WTC11 (cell line): ENCODE results near the gene LDLRAD3. TPM values are rescaled to one million over a fixed set of nuclear protein-coding genes. Genes with fewer than 3 reads are reported as not detected.

Experiments
- ATAC-seq: fragments of 200-7000 bp; cut with Tn5 transposase; 2 replicates; pipeline ENCODE4 v1.10.0; 2021; ENCODE audit warnings: mild to moderate bottlenecking, moderate library complexity
- CTCF ChIA-PET: fragments of 300-600 bp; sonication (Branson Sonifier 250); formaldehyde crosslinking; loops from one replicate; lab custom pipeline; 2021; ENCODE audit warnings: antibody characterized with exemption; lab: Charles Lee
- POLR2A ChIA-PET: fragments of 350-600 bp; sonication (Branson Sonifier 250); formaldehyde crosslinking; loops from one replicate; lab custom pipeline; 2021; ENCODE audit warnings: antibody characterized with exemption; lab: Charles Lee
- DNase-seq: peaks from one replicate; pipeline ENCODE4 v3.0.0; 2021; ENCODE audit warnings: low spot score
- H3K27ac Mint-ChIP-seq: 2 replicates; pipeline ENCODE4 v1.8.0; 2021; ENCODE audit warnings: mixed read lengths
- H3K27me3 Mint-ChIP-seq: 2 replicates; pipeline ENCODE4 v1.8.0; 2021; ENCODE audit warnings: low read depth, mild to moderate bottlenecking, moderate library complexity, mixed read lengths
- H3K36me3 Mint-ChIP-seq: 2 replicates; pipeline ENCODE4 v1.8.0; 2021; ENCODE audit warnings: mixed read lengths
- H3K4me1 Mint-ChIP-seq: 2 replicates; pipeline ENCODE4 v1.8.0; 2022; ENCODE audit warnings: mixed read lengths
- H3K4me3 Mint-ChIP-seq: 2 replicates; pipeline ENCODE4 v1.8.0; 2021; ENCODE audit warnings: mild to moderate bottlenecking, moderate library complexity, mixed read lengths
- H3K9me3 Mint-ChIP-seq: 2 replicates; pipeline ENCODE4 v1.8.0; 2021; ENCODE audit warnings: mixed read lengths
- CREM ChIP-seq: sonication (generic); formaldehyde crosslinking; IDR thresholded peaks from 2 replicates; pipeline ENCODE4 v1.8.1; 2022; ENCODE audit warnings: mild to moderate bottlenecking, missing genetic modification reagents, moderate library complexity
- E2F5 ChIP-seq: sonication (generic); formaldehyde crosslinking; IDR thresholded peaks from 2 replicates; pipeline ENCODE4 v1.8.1; 2022; ENCODE audit warnings: mild to moderate bottlenecking, moderate library complexity, missing genetic modification reagents
- EMX1 ChIP-seq: fragments of 250-450 bp; sonication (Bioruptor Pico); IDR thresholded peaks from 2 replicates; pipeline ENCODE4 v1.8.0; 2021; ENCODE audit warnings: mild to moderate bottlenecking
- FOXJ3 ChIP-seq: sonication (generic); formaldehyde crosslinking; IDR thresholded peaks from 2 replicates; pipeline ENCODE4 v1.9.0; 2021; ENCODE audit warnings: missing genetic modification reagents, mild to moderate bottlenecking, borderline replicate concordance
- FOXP1 ChIP-seq: sonication (generic); formaldehyde crosslinking; IDR thresholded peaks from 2 replicates; pipeline ENCODE4 v1.8.0; 2022; ENCODE audit warnings: missing genetic modification reagents, mild to moderate bottlenecking, moderate library complexity, borderline replicate concordance
- IRF1 ChIP-seq: sonication (generic); formaldehyde crosslinking; IDR thresholded peaks from 2 replicates; pipeline ENCODE4 v1.8.0; 2023; ENCODE audit warnings: missing genetic modification reagents
- NR1H2 ChIP-seq: sonication (generic); formaldehyde crosslinking; IDR thresholded peaks from 2 replicates; pipeline ENCODE4 v1.9.0; 2021; ENCODE audit warnings: mild to moderate bottlenecking, moderate library complexity, missing genetic modification reagents
- NR3C1 ChIP-seq: sonication (generic); formaldehyde crosslinking; conservative IDR thresholded peaks from 2 replicates; pipeline ENCODE4 v1.8.1; 2023; ENCODE audit warnings: low read depth, mild to moderate bottlenecking, missing genetic modification reagents
- PRRX2 ChIP-seq: fragments of 250-450 bp; sonication (Bioruptor Pico); IDR thresholded peaks from 2 replicates; pipeline ENCODE4 v1.8.0; 2021; ENCODE audit warnings: mild to moderate bottlenecking
- SMAD4 ChIP-seq: sonication (generic); formaldehyde crosslinking; IDR thresholded peaks from 2 replicates; pipeline ENCODE4 v1.8.0; 2022; ENCODE audit warnings: mild to moderate bottlenecking, missing genetic modification reagents
- TCF7 ChIP-seq: sonication (generic); formaldehyde crosslinking; IDR thresholded peaks from 2 replicates; pipeline ENCODE4 v1.8.0; 2022; ENCODE audit warnings: mild to moderate bottlenecking, low read depth, missing genetic modification reagents, moderate library complexity
- TP53 ChIP-seq: sonication (generic); formaldehyde crosslinking; IDR thresholded peaks from 2 replicates; pipeline ENCODE4 v1.8.1; 2023; ENCODE audit warnings: mild to moderate bottlenecking, missing genetic modification reagents
- ZBTB21 ChIP-seq: sonication (generic); formaldehyde crosslinking; IDR thresholded peaks from 2 replicates; pipeline ENCODE4 v1.8.1; 2023; ENCODE audit warnings: mild to moderate bottlenecking, missing genetic modification reagents, borderline replicate concordance
- ZBTB43 ChIP-seq: sonication (generic); formaldehyde crosslinking; IDR thresholded peaks from 2 replicates; pipeline ENCODE4 v1.8.1; 2023; ENCODE audit warnings: mild to moderate bottlenecking, missing genetic modification reagents
- ZNF317 ChIP-seq: sonication (generic); formaldehyde crosslinking; IDR thresholded peaks from 2 replicates; pipeline ENCODE4 v1.8.1; 2023; ENCODE audit warnings: low read depth, mild to moderate bottlenecking, moderate library complexity, missing genetic modification reagents, borderline replicate concordance
- ZNF396 ChIP-seq: fragments of 250-450 bp; sonication (Bioruptor Pico); IDR thresholded peaks from 2 replicates; pipeline ENCODE4 v1.8.0; 2021; ENCODE audit warnings: mild to moderate bottlenecking, moderate library complexity, borderline replicate concordance
- ZNF423 ChIP-seq: fragments of 250-450 bp; sonication (Bioruptor Pico); IDR thresholded peaks from 2 replicates; pipeline ENCODE4 v2.1.2; 2022; ENCODE audit warnings: mild to moderate bottlenecking, moderate library complexity
- ZNF425 ChIP-seq: fragments of 250-450 bp; sonication (Bioruptor Pico); conservative IDR thresholded peaks from 2 replicates; pipeline ENCODE4 v1.9.0; 2021; ENCODE audit warnings: mild to moderate bottlenecking
- total RNA-seq: library from RNA; stranded (reverse); gene quantifications from 3 replicates; pipeline ENCODE4 v1.2.3, GENCODE V29; 2021
- TF ChIP-seq, protein P1 (sequence below): fragments of 250-450 bp; sonication (Bioruptor Pico); IDR thresholded peaks from 2 replicates; pipeline ENCODE4 v1.9.0; 2021; ENCODE audit warnings: mild to moderate bottlenecking, borderline replicate concordance
- TF ChIP-seq, protein P2 (sequence below): fragments of 250-450 bp; sonication (Bioruptor Pico); IDR thresholded peaks from 2 replicates; pipeline ENCODE4 v1.9.0; 2021; ENCODE audit warnings: mild to moderate bottlenecking

Gene LDLRAD3
- total RNA-seq, 1 experiment from 2014 or later = 14.5 TPM

DNA sequence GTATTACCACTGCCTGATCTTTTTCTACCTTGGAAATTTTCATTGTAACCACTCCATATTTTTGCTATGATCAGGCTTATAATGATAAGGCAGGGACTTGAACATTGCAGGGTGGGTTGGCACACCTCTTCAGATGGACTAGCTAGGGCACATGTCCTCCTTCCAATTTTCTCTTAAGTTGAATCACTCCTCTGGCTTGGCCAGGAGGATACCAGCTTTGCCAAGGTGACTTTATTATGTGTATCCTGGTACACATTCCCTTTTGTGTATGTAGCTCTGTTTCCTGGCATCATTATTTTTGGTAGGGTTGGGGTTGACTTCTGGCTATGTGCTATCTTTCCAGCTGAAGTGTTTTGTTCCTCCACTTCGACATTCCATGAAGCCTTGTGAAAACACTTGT, 8.5 kb upstream of the LDLRAD3 start:
- TF ChIP-seq TCF7 (CRISPR knock-in tag) (no peak), ZNF423 (CRISPR knock-in tag) (no peak), PRRX2 (no peak), TP53 (CRISPR knock-in tag) (no peak), ZNF396 (no peak), ZNF317 (CRISPR knock-in tag) (no peak), ZNF425 (no peak), FOXJ3 (CRISPR knock-in tag) (no peak), ZBTB21 (CRISPR knock-in tag) (no peak), CREM (no peak), IRF1 (CRISPR knock-in tag) (no peak), EMX1 (CRISPR knock-in tag) (no peak), NR3C1 (CRISPR knock-in tag) (no peak), NR1H2 (CRISPR knock-in tag) (no peak), ZBTB43 (no peak), FOXP1 (CRISPR knock-in tag) (no peak), E2F5 (CRISPR knock-in tag) (no peak), SMAD4 (CRISPR knock-in tag) (no peak)
- TF ChIP-seq, protein P1, sequence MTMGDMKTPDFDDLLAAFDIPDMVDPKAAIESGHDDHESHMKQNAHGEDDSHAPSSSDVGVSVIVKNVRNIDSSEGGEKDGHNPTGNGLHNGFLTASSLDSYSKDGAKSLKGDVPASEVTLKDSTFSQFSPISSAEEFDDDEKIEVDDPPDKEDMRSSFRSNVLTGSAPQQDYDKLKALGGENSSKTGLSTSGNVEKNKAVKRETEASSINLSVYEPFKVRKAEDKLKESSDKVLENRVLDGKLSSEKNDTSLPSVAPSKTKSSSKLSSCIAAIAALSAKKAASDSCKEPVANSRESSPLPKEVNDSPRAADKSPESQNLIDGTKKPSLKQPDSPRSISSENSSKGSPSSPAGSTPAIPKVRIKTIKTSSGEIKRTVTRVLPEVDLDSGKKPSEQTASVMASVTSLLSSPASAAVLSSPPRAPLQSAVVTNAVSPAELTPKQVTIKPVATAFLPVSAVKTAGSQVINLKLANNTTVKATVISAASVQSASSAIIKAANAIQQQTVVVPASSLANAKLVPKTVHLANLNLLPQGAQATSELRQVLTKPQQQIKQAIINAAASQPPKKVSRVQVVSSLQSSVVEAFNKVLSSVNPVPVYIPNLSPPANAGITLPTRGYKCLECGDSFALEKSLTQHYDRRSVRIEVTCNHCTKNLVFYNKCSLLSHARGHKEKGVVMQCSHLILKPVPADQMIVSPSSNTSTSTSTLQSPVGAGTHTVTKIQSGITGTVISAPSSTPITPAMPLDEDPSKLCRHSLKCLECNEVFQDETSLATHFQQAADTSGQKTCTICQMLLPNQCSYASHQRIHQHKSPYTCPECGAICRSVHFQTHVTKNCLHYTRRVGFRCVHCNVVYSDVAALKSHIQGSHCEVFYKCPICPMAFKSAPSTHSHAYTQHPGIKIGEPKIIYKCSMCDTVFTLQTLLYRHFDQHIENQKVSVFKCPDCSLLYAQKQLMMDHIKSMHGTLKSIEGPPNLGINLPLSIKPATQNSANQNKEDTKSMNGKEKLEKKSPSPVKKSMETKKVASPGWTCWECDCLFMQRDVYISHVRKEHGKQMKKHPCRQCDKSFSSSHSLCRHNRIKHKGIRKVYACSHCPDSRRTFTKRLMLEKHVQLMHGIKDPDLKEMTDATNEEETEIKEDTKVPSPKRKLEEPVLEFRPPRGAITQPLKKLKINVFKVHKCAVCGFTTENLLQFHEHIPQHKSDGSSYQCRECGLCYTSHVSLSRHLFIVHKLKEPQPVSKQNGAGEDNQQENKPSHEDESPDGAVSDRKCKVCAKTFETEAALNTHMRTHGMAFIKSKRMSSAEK (CRISPR knock-in tag) = no peak
- TF ChIP-seq, protein P2, sequence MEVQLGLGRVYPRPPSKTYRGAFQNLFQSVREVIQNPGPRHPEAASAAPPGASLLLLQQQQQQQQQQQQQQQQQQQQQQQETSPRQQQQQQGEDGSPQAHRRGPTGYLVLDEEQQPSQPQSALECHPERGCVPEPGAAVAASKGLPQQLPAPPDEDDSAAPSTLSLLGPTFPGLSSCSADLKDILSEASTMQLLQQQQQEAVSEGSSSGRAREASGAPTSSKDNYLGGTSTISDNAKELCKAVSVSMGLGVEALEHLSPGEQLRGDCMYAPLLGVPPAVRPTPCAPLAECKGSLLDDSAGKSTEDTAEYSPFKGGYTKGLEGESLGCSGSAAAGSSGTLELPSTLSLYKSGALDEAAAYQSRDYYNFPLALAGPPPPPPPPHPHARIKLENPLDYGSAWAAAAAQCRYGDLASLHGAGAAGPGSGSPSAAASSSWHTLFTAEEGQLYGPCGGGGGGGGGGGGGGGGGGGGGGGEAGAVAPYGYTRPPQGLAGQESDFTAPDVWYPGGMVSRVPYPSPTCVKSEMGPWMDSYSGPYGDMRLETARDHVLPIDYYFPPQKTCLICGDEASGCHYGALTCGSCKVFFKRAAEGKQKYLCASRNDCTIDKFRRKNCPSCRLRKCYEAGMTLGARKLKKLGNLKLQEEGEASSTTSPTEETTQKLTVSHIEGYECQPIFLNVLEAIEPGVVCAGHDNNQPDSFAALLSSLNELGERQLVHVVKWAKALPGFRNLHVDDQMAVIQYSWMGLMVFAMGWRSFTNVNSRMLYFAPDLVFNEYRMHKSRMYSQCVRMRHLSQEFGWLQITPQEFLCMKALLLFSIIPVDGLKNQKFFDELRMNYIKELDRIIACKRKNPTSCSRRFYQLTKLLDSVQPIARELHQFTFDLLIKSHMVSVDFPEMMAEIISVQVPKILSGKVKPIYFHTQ (CRISPR knock-in tag) = no peak
- ChIA-PET CTCF (interaction anchor here (3.9 kb wide), 1 partner anchor 113 kb away, joined by 30 read pairs; no protein-coding TSS in a partner anchor), POLR2A (no interaction called here)
- no peak for DNase-seq
- Mint-ChIP-seq H3K27me3 (no peaks in the 10 kb centered on the region; the same call in 1 of the 2 replicates), H3K36me3 (no peaks in the 10 kb centered on the region), H3K27ac (no peak overlapping the region), H3K4me3 (no peak overlapping the region), H3K4me1 (0 out of 2 replicates have a peak, but pooled peaks cover 4% of the 10 kb centered on the region), H3K9me3 (peaks cover 9% of the 10 kb centered on the region)
- no peak for ATAC-seq
